SK-N-SH (cell line): ENCODE measurements around the gene THOC2.

Experiments used
- EP300 ChIP-seq, 2 experiments: IDR thresholded peaks; 2 replicates each; pipeline versions ENCODE4 v1.4.0 to v1.6.1; 2012; ENCODE audit warnings: borderline replicate concordance in 1 of 2, low read depth in 1 of 2, low read length in 1 of 2
- EZH2phosphoT487 ChIP-seq: fragments of 200-600 bp; sonication (generic); IDR thresholded peaks from 2 replicates; pipeline ENCODE4 v1.6.1; 2017; ENCODE audit warnings: low read depth, mixed run types, mild to moderate bottlenecking, antibody characterized with exemption, moderate library complexity, borderline replicate concordance
- SIN3A ChIP-seq: IDR thresholded peaks from 2 replicates; pipeline ENCODE4 v1.6.1; 2012; ENCODE audit warnings: low read depth, mild to moderate bottlenecking, low read length, moderate library complexity, borderline replicate concordance
- TAF1 ChIP-seq: IDR thresholded peaks from 2 replicates; pipeline ENCODE4 v1.6.1; 2012; ENCODE audit warnings: low read depth, mild to moderate bottlenecking, low read length, moderate library complexity, borderline replicate concordance
- TEAD4 ChIP-seq: IDR thresholded peaks from 2 replicates; pipeline ENCODE4 v1.4.0; 2012; ENCODE audit warnings: mild to moderate bottlenecking, borderline replicate concordance; ENCODE audit not compliant: insufficient read depth
- YY1 ChIP-seq: IDR thresholded peaks from 2 replicates; pipeline ENCODE4 v1.4.0; 2012; ENCODE audit warnings: low read depth, mild to moderate bottlenecking
- TF ChIP-seq, protein P1 (sequence below): fragments of 200-600 bp; sonication (generic); IDR thresholded peaks from 2 replicates; pipeline ENCODE4 v1.6.1; 2017; ENCODE audit warnings: antibody characterized with exemption, mild to moderate bottlenecking, moderate library complexity
- TF ChIP-seq, protein P2 (sequence below): IDR thresholded peaks from 2 replicates; pipeline ENCODE4 v1.6.1; 2012; ENCODE audit warnings: mild to moderate bottlenecking, low read depth, low read length, moderate library complexity

DNA sequence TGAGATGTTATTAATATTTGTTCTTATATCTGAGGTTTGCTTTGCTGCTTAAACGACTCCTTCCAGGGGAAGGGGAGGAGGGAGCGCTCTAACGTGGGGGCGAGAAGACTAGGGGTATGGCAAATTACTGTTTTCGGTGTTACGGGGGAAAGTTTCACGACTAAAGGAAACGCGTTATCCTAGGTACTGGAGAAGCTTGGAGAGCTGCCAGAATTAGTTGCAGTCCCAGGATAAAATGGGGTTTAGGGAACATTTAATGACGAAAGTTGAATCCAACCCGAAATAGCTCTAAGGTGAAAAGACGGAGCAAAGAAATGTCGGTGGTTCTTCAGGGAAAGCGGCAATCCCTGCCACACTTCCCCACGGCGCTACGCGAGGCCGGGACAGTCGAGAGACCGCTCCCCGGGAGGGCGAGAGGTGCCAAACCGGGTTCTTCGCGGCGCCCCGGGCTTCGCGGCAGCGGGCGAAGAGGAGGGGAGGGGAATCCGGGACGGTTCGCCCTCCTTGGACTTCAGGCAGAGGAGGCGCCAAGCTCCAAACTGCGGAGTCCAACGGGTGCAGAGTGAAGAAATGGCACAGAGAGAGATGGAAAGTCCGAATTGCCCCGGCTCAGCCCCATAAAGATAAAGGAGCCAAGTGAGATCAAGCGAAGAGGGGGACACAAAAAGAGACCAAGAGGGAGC lies 724 bp downstream of the THOC2 start:
- TF ChIP-seq YY1 (no peak), EZH2phosphoT487 (no peak), SIN3A (no peak), EP300 (IDR thresholded peaks at IDR 0.05; ENCODE audit: borderline replicate concordance in 1 of 2, low read depth in 1 of 2, low read length in 1 of 2) (no peak), TAF1 (no peak), TEAD4 (no peak)
- TF ChIP-seq, protein P1, sequence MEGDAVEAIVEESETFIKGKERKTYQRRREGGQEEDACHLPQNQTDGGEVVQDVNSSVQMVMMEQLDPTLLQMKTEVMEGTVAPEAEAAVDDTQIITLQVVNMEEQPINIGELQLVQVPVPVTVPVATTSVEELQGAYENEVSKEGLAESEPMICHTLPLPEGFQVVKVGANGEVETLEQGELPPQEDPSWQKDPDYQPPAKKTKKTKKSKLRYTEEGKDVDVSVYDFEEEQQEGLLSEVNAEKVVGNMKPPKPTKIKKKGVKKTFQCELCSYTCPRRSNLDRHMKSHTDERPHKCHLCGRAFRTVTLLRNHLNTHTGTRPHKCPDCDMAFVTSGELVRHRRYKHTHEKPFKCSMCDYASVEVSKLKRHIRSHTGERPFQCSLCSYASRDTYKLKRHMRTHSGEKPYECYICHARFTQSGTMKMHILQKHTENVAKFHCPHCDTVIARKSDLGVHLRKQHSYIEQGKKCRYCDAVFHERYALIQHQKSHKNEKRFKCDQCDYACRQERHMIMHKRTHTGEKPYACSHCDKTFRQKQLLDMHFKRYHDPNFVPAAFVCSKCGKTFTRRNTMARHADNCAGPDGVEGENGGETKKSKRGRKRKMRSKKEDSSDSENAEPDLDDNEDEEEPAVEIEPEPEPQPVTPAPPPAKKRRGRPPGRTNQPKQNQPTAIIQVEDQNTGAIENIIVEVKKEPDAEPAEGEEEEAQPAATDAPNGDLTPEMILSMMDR = no peak
- TF ChIP-seq, protein P2, sequence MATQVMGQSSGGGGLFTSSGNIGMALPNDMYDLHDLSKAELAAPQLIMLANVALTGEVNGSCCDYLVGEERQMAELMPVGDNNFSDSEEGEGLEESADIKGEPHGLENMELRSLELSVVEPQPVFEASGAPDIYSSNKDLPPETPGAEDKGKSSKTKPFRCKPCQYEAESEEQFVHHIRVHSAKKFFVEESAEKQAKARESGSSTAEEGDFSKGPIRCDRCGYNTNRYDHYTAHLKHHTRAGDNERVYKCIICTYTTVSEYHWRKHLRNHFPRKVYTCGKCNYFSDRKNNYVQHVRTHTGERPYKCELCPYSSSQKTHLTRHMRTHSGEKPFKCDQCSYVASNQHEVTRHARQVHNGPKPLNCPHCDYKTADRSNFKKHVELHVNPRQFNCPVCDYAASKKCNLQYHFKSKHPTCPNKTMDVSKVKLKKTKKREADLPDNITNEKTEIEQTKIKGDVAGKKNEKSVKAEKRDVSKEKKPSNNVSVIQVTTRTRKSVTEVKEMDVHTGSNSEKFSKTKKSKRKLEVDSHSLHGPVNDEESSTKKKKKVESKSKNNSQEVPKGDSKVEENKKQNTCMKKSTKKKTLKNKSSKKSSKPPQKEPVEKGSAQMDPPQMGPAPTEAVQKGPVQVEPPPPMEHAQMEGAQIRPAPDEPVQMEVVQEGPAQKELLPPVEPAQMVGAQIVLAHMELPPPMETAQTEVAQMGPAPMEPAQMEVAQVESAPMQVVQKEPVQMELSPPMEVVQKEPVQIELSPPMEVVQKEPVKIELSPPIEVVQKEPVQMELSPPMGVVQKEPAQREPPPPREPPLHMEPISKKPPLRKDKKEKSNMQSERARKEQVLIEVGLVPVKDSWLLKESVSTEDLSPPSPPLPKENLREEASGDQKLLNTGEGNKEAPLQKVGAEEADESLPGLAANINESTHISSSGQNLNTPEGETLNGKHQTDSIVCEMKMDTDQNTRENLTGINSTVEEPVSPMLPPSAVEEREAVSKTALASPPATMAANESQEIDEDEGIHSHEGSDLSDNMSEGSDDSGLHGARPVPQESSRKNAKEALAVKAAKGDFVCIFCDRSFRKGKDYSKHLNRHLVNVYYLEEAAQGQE = no peak
